Measurements from ENCODE around the gene XPO6. TPM values are rescaled to one million over a fixed set of nuclear protein-coding genes. Genes with fewer than 3 reads are reported as not detected.

XPO6 gene
- total RNA-seq, 1 experiment from 2014 or later, result 135 TPM

DNA sequence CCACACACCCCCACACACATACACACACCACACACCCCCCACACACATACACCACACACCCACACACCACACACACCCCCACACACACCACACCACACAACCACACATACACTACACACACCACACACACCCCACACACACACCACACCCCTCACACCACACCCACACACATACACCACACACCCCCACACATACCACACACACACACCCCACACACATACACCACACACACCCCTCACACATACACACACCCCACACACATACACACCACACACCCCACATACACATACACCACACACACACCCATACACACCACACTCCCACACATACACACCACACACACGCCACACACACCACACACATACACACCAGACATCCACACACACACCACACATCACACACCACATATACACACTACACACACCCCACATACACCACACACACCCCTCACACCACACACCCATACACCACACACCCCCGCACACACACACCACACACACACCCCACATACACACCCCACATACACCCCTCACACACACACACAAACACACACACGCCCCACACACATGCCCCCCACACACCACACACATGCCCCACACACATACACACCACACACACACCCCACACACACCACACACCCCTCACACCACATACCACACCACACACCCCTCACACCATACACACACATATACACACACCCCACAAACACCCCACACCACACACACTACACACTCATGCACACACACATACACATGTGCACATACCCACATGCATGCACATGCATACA, 122.4 kb downstream of the XPO6 start:
- in situ Hi-C loops (cut with HindIII; ENCODE audit: low pct_unique_long_range_greater_than_20kb, low sequenced_read_pairs) (no loop called here), intact Hi-C loops (cut with micrococcal nuclease; ENCODE audit: unreplicated experiment) (no loop called here)

DNA sequence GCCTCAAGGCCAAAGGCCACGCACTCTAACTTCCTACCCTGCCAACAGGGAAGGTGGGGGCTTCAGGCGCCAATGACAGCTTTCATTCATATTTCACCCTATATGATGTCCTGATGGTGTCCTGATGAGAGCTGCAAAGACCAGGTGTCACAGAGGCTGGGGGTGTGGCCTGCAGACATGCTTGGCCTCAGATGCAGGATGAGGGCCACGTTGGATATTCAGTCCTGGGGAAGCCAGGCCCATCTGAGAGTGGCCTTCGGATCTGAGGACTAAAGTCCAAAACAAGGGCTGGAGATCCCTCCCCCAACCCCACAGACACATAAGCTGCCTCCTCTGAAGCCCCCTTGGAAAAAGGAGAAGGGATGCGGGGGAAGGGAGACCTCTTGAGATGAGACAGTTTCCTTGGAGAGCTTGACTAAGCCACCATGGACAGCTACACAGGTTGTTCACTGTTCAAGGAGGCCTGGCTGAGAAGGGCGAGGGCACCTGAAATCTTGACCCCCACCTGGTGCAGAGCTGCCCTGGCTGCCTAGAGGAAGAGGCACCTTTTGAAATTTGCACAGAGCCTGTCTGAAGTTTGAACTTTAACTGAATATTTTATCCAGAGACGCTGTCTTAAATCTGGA, 124.0 kb downstream of the XPO6 start:
- Histone ChIP-seq H3K36me3 (ENCODE audit: control insufficient read depth, insufficient read depth, low read length) (no peaks in the 10 kb centered on the region), H3K27ac (ENCODE audit: low read length) (no peak overlapping the region), H3K4me1 (ENCODE audit: control insufficient read depth, insufficient read depth, low read length) (no peaks in the 10 kb centered on the region), H3K9me3 (ENCODE audit: control insufficient read depth, insufficient read depth, low read depth, low read length) (no peaks in the 10 kb centered on the region), H3K27me3 (ENCODE audit: control insufficient read depth, insufficient read depth, low read length) (no peaks in the 10 kb centered on the region), H3K4me3 (ENCODE audit: low read depth in 2 of 2, low read length in 2 of 2) (no peak overlapping the region)
- CTCF ChIA-PET, result interaction anchor here (0.7 kb wide), 1 partner anchor 26 kb away, joined by 6 read pairs; no protein-coding TSS in a partner anchor
- no peak for TF ChIP-seq POLR2AphosphoS5 (IDR thresholded peaks at IDR 0.05; ENCODE audit: low read depth, low read length)
- TF ChIP-seq, protein P1, sequence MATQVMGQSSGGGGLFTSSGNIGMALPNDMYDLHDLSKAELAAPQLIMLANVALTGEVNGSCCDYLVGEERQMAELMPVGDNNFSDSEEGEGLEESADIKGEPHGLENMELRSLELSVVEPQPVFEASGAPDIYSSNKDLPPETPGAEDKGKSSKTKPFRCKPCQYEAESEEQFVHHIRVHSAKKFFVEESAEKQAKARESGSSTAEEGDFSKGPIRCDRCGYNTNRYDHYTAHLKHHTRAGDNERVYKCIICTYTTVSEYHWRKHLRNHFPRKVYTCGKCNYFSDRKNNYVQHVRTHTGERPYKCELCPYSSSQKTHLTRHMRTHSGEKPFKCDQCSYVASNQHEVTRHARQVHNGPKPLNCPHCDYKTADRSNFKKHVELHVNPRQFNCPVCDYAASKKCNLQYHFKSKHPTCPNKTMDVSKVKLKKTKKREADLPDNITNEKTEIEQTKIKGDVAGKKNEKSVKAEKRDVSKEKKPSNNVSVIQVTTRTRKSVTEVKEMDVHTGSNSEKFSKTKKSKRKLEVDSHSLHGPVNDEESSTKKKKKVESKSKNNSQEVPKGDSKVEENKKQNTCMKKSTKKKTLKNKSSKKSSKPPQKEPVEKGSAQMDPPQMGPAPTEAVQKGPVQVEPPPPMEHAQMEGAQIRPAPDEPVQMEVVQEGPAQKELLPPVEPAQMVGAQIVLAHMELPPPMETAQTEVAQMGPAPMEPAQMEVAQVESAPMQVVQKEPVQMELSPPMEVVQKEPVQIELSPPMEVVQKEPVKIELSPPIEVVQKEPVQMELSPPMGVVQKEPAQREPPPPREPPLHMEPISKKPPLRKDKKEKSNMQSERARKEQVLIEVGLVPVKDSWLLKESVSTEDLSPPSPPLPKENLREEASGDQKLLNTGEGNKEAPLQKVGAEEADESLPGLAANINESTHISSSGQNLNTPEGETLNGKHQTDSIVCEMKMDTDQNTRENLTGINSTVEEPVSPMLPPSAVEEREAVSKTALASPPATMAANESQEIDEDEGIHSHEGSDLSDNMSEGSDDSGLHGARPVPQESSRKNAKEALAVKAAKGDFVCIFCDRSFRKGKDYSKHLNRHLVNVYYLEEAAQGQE (IDR thresholded peaks at IDR 0.05; ENCODE audit: insufficient read depth in 1 of 2, low read depth in 2 of 2, low read length in 1 of 2), result peak; percentile 84 to 87
- BruUV-seq (replicated peaks), result no TSS peak
- in situ Hi-C loops (cut with HindIII; ENCODE audit: low pct_unique_long_range_greater_than_20kb, low sequenced_read_pairs) (no loop called here), intact Hi-C loops (cut with micrococcal nuclease; ENCODE audit: unreplicated experiment) (no loop called here)
- POLR2A ChIA-PET, result no interaction called here
- DNase-seq (ENCODE audit: low read depth, low spot score) (no peak), ATAC-seq (no peak; the same call in 1 of the 2 replicates)

More for the DNA sequence above, 122.4 kb downstream of the XPO6 start:
- ATAC-seq (no peak), DNase-seq (ENCODE audit: low read depth, low spot score) (no peak)
- Histone ChIP-seq H3K27ac (ENCODE audit: low read length) (no peak overlapping the region), H3K27me3 (ENCODE audit: control insufficient read depth, insufficient read depth, low read length) (no peaks in the 10 kb centered on the region), H3K9me3 (ENCODE audit: control insufficient read depth, insufficient read depth, low read depth, low read length) (no peaks in the 10 kb centered on the region), H3K4me1 (ENCODE audit: control insufficient read depth, insufficient read depth, low read length) (no peaks in the 10 kb centered on the region), H3K36me3 (ENCODE audit: control insufficient read depth, insufficient read depth, low read length) (no peaks in the 10 kb centered on the region), H3K4me3 (ENCODE audit: low read depth in 2 of 2, low read length in 2 of 2) (no peak overlapping the region)
- POLR2A ChIA-PET, result no interaction called here
- CTCF ChIA-PET, result no interaction called here
- no peak for TF ChIP-seq SIN3A (IDR thresholded peaks at IDR 0.05; ENCODE audit: borderline replicate concordance, insufficient read depth, low read depth, low read length)
- BruUV-seq (replicated peaks), result no TSS peak

DNA sequence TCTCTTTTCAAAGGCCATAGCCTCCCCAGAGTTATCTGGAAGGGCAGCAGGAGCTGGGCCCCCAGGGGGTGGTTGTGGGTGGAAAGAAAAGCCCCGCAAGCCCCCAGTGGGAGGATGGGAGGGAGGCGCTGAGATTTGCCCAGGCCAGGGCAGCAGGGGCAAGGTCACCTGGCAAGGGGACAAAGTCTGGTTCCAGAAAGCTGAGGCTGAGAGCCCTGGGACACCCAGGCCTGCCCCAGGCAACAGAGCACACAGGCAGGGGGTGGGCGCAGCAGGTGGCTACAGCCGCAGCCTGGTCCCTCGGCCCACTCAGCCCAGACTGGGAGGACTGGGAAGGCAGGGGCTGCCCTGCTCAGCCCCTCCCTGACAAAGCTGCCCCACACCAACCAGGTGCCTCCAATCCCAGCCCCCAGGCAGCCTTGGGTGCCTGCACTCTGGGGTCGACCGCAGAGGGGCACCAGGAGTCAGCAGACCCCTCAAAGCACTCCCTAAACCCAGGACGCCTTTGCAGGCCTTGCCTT, 124.6 kb downstream of the XPO6 start:
- Histone ChIP-seq H3K9me3 (ENCODE audit: control insufficient read depth, insufficient read depth, low read depth, low read length) (no peaks in the 10 kb centered on the region), H3K27me3 (ENCODE audit: control insufficient read depth, insufficient read depth, low read length) (no peaks in the 10 kb centered on the region), H3K27ac (ENCODE audit: low read length) (no peak overlapping the region), H3K4me3 (ENCODE audit: low read depth in 2 of 2, low read length in 2 of 2) (no peak overlapping the region), H3K4me1 (ENCODE audit: control insufficient read depth, insufficient read depth, low read length) (no peaks in the 10 kb centered on the region), H3K36me3 (ENCODE audit: control insufficient read depth, insufficient read depth, low read length) (no peaks in the 10 kb centered on the region)
- intact Hi-C loops (cut with micrococcal nuclease; ENCODE audit: unreplicated experiment), result no loop called here
- BruUV-seq (replicated peaks), result no TSS peak
- in situ Hi-C loops (cut with HindIII; ENCODE audit: low pct_unique_long_range_greater_than_20kb, low sequenced_read_pairs), result no loop called here
- TF ChIP-seq, protein P1 (IDR thresholded peaks at IDR 0.05; ENCODE audit: insufficient read depth in 1 of 2, low read depth in 2 of 2, low read length in 1 of 2), result no peak
- ChIA-PET CTCF (no interaction called here), POLR2A (no interaction called here)
- ATAC-seq, result no peak; the same call in 1 of the 2 replicates
- DNase-seq (ENCODE audit: low read depth, low spot score), result no peak

Measured in Panc1 (cell line).